ENCODE results near the gene RHBDL1.

Gene RHBDL1

DNA sequence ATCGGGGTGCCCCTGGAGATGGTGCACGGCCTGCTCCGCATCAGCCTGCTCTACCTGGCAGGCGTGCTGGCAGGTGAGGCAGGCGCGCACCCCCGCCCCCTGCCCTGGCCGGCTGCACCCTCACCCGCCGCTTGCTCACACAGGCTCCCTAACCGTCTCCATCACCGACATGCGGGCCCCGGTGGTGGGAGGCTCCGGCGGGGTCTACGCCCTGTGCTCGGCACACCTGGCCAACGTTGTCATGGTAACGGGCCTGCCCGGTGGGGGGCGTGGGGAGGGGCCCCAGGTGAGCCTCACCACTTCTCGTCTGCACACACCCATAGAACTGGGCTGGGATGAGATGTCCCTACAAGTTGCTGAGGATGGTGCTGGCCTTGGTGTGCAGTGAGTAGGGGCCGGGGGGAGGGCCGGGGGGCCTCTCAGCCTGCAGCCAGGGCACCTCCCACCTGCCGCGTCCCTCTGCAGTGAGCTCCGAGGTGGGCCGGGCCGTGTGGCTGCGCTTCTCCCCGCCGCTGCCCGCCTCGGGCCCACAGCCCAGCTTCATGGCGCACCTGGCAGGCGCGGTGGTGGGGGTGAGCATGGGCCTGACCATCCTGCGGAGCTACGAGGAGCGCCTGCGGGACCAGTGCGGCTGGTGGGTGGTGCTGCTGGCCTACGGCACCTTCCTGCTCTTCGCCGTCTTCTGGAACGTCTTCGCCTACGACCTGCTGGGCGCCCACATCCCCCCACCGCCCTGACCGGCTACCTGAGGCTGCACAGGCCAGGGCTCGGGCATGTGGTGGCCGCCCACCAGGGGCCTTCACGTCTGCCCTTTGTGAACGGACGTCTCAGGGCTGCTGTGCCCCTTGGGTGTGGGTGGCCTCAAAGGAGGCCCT, 2.1 kb downstream of the RHBDL1 start:
- no peak for TF ChIP-seq CEBPB (IDR thresholded peaks at IDR 0.05)
- TF ChIP-seq EP300 (IDR thresholded peaks at IDR 0.05; ENCODE audit: borderline replicate concordance), result no peak
- TF ChIP-seq, protein P1, sequence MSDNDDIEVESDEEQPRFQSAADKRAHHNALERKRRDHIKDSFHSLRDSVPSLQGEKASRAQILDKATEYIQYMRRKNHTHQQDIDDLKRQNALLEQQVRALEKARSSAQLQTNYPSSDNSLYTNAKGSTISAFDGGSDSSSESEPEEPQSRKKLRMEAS (IDR thresholded peaks at IDR 0.05), result no peak
- TF ChIP-seq YY1 (IDR thresholded peaks at IDR 0.05; ENCODE audit: low read depth), result no peak
- no peak for TF ChIP-seq TAF1 (IDR thresholded peaks at IDR 0.05; ENCODE audit: low read depth)
- TF ChIP-seq NFIC (IDR thresholded peaks at IDR 0.05), result no peak
- TF ChIP-seq, protein P2, sequence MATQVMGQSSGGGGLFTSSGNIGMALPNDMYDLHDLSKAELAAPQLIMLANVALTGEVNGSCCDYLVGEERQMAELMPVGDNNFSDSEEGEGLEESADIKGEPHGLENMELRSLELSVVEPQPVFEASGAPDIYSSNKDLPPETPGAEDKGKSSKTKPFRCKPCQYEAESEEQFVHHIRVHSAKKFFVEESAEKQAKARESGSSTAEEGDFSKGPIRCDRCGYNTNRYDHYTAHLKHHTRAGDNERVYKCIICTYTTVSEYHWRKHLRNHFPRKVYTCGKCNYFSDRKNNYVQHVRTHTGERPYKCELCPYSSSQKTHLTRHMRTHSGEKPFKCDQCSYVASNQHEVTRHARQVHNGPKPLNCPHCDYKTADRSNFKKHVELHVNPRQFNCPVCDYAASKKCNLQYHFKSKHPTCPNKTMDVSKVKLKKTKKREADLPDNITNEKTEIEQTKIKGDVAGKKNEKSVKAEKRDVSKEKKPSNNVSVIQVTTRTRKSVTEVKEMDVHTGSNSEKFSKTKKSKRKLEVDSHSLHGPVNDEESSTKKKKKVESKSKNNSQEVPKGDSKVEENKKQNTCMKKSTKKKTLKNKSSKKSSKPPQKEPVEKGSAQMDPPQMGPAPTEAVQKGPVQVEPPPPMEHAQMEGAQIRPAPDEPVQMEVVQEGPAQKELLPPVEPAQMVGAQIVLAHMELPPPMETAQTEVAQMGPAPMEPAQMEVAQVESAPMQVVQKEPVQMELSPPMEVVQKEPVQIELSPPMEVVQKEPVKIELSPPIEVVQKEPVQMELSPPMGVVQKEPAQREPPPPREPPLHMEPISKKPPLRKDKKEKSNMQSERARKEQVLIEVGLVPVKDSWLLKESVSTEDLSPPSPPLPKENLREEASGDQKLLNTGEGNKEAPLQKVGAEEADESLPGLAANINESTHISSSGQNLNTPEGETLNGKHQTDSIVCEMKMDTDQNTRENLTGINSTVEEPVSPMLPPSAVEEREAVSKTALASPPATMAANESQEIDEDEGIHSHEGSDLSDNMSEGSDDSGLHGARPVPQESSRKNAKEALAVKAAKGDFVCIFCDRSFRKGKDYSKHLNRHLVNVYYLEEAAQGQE (IDR thresholded peaks at IDR 0.05; ENCODE audit: low read depth), result no peak
- TF ChIP-seq CREB1 (IDR thresholded peaks at IDR 0.05; ENCODE audit: low read depth), result no peak

DNA sequence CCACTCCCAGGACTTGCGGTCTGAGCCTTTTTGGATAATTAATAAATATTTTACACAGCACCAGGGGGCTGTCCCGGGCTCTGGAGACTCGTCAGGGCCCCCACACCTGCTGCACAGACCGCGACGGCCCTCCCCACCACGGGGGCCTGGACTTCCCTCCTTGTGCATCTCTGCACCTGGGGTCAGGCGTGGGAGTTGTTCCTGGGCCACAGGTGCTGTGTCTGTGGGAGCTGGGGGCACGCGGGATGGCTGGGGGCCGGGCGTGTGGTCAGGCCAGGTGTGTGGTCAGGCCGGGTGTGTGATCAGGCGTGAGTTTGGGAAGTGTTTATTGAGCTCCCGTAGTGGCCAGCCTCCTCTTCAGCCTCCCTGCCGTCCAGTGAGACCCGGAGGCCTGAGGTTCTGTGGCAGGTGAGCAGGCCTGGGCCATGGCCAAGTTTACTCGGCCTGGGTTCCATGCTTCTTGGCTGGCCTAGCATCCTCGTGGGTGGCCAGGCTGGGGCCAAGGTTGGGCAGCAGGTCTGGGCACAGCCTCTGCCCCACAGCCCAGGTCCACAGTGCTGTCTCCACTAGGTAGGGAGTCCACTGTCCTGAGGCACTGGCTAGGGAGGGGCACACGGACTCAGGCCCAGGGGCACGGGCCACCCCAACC, 2.9 kb downstream of the RHBDL1 start:
- TF ChIP-seq FOXM1 (IDR thresholded peaks at IDR 0.05; ENCODE audit: borderline replicate concordance, low read depth) (no peak), RAD21 (IDR thresholded peaks at IDR 0.05; ENCODE audit: low read depth) (no peak), CEBPB (IDR thresholded peaks at IDR 0.05) (no peak), EP300 (IDR thresholded peaks at IDR 0.05; ENCODE audit: borderline replicate concordance) (no peak), CREB1 (IDR thresholded peaks at IDR 0.05; ENCODE audit: low read depth) (no peak), ZBTB7A (IDR thresholded peaks at IDR 0.05; ENCODE audit: low read depth) (no peak)
- TF ChIP-seq, protein P3, sequence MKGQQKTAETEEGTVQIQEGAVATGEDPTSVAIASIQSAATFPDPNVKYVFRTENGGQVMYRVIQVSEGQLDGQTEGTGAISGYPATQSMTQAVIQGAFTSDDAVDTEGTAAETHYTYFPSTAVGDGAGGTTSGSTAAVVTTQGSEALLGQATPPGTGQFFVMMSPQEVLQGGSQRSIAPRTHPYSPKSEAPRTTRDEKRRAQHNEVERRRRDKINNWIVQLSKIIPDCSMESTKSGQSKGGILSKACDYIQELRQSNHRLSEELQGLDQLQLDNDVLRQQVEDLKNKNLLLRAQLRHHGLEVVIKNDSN (IDR thresholded peaks at IDR 0.05), result no peak
- TF ChIP-seq, protein P1 (IDR thresholded peaks at IDR 0.05), result no peak

DNA sequence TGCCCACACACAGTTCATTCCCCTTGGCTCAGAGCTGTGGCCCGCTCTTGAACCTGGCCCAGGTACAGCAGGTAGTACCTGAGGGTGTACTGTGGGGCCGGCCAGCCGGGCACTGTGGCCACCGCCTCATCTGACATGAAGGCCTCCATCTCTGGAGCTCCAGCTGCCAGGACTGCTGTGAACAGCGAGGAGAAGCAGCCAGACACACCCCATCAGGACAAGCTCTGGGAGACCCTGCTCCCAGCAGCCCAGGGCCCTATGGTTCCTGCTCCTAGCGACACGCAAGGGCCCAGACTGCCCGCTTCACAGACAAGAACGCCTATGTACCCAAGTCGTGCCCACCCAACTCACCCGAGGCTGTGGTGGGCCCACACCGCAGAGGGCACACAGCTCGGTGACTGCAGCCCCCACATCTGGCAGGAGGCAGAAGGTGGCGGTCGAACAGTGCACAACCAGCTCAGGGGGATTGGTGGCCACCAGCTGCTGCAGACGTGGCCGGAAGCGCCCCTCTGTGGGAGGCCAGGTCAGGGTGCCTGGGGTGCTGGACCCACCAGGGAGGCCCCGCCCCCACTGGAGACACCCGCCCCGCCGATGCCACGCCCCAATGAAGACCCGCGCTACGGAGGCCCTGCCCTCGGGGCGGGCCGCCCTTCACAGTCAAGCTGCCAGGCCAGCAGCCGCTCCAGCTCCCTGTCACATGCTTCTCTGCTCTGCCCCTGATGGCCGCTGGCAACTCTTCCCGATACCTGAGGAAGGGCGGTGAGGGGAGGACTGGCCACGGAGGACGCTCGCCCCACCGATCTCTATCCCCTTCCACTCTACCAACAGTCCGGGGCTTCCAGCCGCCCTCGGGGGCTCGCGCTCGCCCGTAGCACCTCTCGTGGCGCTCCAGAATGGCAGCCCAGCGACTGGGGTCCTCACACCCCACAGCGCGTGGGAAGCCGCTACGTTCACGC, 3.7 kb downstream of the RHBDL1 start:
- TF ChIP-seq TEAD4 (IDR thresholded peaks at IDR 0.05) (no peak), EGR1 (IDR thresholded peaks at IDR 0.05) (no peak), TCF12 (IDR thresholded peaks at IDR 0.05; ENCODE audit: low read depth) (peak; percentile 32; the same call in 1 of the 2 replicates), CEBPB (IDR thresholded peaks at IDR 0.05) (no peak), EP300 (IDR thresholded peaks at IDR 0.05; ENCODE audit: borderline replicate concordance) (no peak), RAD21 (IDR thresholded peaks at IDR 0.05; ENCODE audit: low read depth) (no peak), CREB1 (IDR thresholded peaks at IDR 0.05; ENCODE audit: low read depth) (no peak), YY1 (IDR thresholded peaks at IDR 0.05; ENCODE audit: low read depth) (peak; percentile 69; the same call in 1 of the 2 replicates), NFIC (IDR thresholded peaks at IDR 0.05) (no peak; the same call in 1 of the 2 replicates), FOXM1 (IDR thresholded peaks at IDR 0.05; ENCODE audit: borderline replicate concordance, low read depth) (no peak), ZBTB7A (IDR thresholded peaks at IDR 0.05; ENCODE audit: low read depth) (peak; percentile 79), TAF1 (IDR thresholded peaks at IDR 0.05; ENCODE audit: low read depth) (peak; percentile 34; the same call in 1 of the 2 replicates)
- TF ChIP-seq, protein P3 (IDR thresholded peaks at IDR 0.05), result peak; percentile 69
- TF ChIP-seq, protein P2 (IDR thresholded peaks at IDR 0.05; ENCODE audit: low read depth), result no peak
- TF ChIP-seq, protein P1 (IDR thresholded peaks at IDR 0.05), result peak; percentile 87

DNA sequence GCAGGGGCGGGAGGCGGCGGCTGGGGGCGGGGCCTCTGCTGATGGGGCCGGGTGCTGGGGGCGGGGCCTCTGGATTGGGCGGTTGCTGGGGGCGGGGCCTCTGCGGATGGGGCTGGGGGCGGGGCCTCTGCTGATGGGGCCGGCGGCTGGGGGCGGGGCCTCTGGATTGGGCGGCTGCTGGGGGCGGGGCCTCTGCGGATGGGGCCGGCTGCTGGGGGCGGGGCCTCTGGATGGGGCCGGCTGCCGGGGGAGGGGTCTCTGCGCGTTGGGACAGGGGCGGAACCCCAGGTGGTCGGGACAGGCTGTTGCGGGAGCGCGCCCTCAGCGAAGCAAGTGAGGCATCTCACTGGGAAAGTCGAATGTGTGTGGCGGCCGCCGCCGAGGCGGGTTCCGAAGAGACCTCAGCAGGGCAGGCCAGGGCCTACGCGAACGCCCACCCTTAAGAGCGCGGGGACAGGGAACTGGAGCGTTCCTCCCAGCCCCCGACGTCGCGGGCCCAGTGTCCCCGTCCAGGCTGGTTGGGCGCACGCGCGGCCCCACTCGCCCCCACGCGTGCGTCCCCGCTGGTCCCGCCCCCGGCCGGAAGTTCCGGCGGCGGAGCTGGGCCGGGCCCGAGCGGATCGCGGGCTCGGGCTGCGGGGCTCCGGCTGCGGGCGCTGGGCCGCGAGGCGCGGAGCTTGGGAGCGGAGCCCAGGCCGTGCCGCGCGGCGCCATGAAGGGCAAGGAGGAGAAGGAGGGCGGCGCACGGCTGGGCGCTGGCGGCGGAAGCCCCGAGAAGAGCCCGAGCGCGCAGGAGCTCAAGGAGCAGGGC, 4.5 kb downstream of the RHBDL1 start, which contains the start of gene STUB1:
Gene STUB1 (plus strand): TSS at position 597 of the 811 bp plus-strand sequence. CDS start 116 bp downstream, at position 713.
- TF ChIP-seq TAF1 (IDR thresholded peaks at IDR 0.05; ENCODE audit: low read depth), result peak; percentile 77
- TF ChIP-seq FOXM1 (IDR thresholded peaks at IDR 0.05; ENCODE audit: borderline replicate concordance, low read depth), result no peak
- TF ChIP-seq, protein P1 (IDR thresholded peaks at IDR 0.05), result peak; percentile 66
- no peak for TF ChIP-seq CREB1 (IDR thresholded peaks at IDR 0.05; ENCODE audit: low read depth)
- TF ChIP-seq TEAD4 (IDR thresholded peaks at IDR 0.05), result 0 out of 2 replicates have a peak, but pooled peaks have one; percentile 20
- peak; percentile 69 for TF ChIP-seq EGR1 (IDR thresholded peaks at IDR 0.05)
- TF ChIP-seq ZBTB7A (IDR thresholded peaks at IDR 0.05; ENCODE audit: low read depth), result peak; percentile 72; the same call in 1 of the 2 replicates

Data from Ishikawa (cell line).